WTC11 (cell line): ENCODE data around the gene CEP250. TPM values are rescaled to one million over a fixed set of nuclear protein-coding genes. Genes with fewer than 3 reads are reported as not detected.

Experiments
- ATAC-seq: fragments of 200-7000 bp; cut with Tn5 transposase; 2 replicates; pipeline ENCODE4 v1.10.0; 2021; ENCODE audit warnings: mild to moderate bottlenecking, moderate library complexity
- CTCF ChIA-PET: fragments of 300-600 bp; sonication (Branson Sonifier 250); formaldehyde crosslinking; loops from one replicate; lab custom pipeline; 2021; ENCODE audit warnings: antibody characterized with exemption; lab: Charles Lee
- POLR2A ChIA-PET: fragments of 350-600 bp; sonication (Branson Sonifier 250); formaldehyde crosslinking; loops from one replicate; lab custom pipeline; 2021; ENCODE audit warnings: antibody characterized with exemption; lab: Charles Lee
- DNase-seq: peaks from one replicate; pipeline ENCODE4 v3.0.0; 2021; ENCODE audit warnings: low spot score
- H3K27ac Mint-ChIP-seq: 2 replicates; pipeline ENCODE4 v1.8.0; 2021; ENCODE audit warnings: mixed read lengths
- H3K27me3 Mint-ChIP-seq: 2 replicates; pipeline ENCODE4 v1.8.0; 2021; ENCODE audit warnings: low read depth, mild to moderate bottlenecking, moderate library complexity, mixed read lengths
- H3K36me3 Mint-ChIP-seq: 2 replicates; pipeline ENCODE4 v1.8.0; 2021; ENCODE audit warnings: mixed read lengths
- H3K4me1 Mint-ChIP-seq: 2 replicates; pipeline ENCODE4 v1.8.0; 2022; ENCODE audit warnings: mixed read lengths
- H3K4me3 Mint-ChIP-seq: 2 replicates; pipeline ENCODE4 v1.8.0; 2021; ENCODE audit warnings: mild to moderate bottlenecking, moderate library complexity, mixed read lengths
- H3K9me3 Mint-ChIP-seq: 2 replicates; pipeline ENCODE4 v1.8.0; 2021; ENCODE audit warnings: mixed read lengths
- ATF2 ChIP-seq: sonication (generic); formaldehyde crosslinking; IDR thresholded peaks from 2 replicates; pipeline ENCODE4 v1.8.1; 2022; ENCODE audit warnings: low read depth, missing genetic modification reagents, borderline replicate concordance
- CBFB ChIP-seq: sonication (generic); formaldehyde crosslinking; IDR thresholded peaks from 2 replicates; pipeline ENCODE4 v1.8.1; 2022; ENCODE audit warnings: mild to moderate bottlenecking, low read depth, missing genetic modification reagents
- CTCF ChIP-seq: fragments of 200-600 bp; IDR thresholded peaks from 2 replicates; pipeline ENCODE4 v1.8.0; 2022; ENCODE audit warnings: antibody characterized with exemption
- E2F1 ChIP-seq: sonication (generic); formaldehyde crosslinking; IDR thresholded peaks from 2 replicates; pipeline ENCODE4 v1.8.0; 2022; ENCODE audit warnings: mild to moderate bottlenecking, missing genetic modification reagents
- ELF4 ChIP-seq: sonication (generic); formaldehyde crosslinking; IDR thresholded peaks from 2 replicates; pipeline ENCODE4 v1.8.1; 2022; ENCODE audit warnings: low read depth, mild to moderate bottlenecking, moderate library complexity, missing genetic modification reagents
- IRF2 ChIP-seq: sonication (generic); formaldehyde crosslinking; IDR thresholded peaks from 2 replicates; pipeline ENCODE4 v1.8.0; 2022; ENCODE audit warnings: low read depth, missing genetic modification reagents, borderline replicate concordance
- JAZF1 ChIP-seq: fragments of 250-450 bp; sonication (Bioruptor Pico); IDR thresholded peaks from 2 replicates; pipeline ENCODE4 v1.9.0; 2021; ENCODE audit warnings: moderate library complexity, mild to moderate bottlenecking, inconsistent platforms
- JUN ChIP-seq: sonication (generic); formaldehyde crosslinking; IDR thresholded peaks from 2 replicates; pipeline ENCODE4 v1.8.0; 2023; ENCODE audit warnings: mild to moderate bottlenecking, missing genetic modification reagents
- NR1H2 ChIP-seq: sonication (generic); formaldehyde crosslinking; IDR thresholded peaks from 2 replicates; pipeline ENCODE4 v1.9.0; 2021; ENCODE audit warnings: mild to moderate bottlenecking, moderate library complexity, missing genetic modification reagents
- PREB ChIP-seq: sonication (generic); formaldehyde crosslinking; IDR thresholded peaks from 2 replicates; pipeline ENCODE4 v1.8.1; 2022; ENCODE audit warnings: mild to moderate bottlenecking, missing genetic modification reagents, moderate library complexity, borderline replicate concordance
- RELA ChIP-seq: sonication (generic); formaldehyde crosslinking; IDR thresholded peaks from 2 replicates; pipeline ENCODE4 v1.8.1; 2022; ENCODE audit warnings: missing genetic modification reagents, mild to moderate bottlenecking, borderline replicate concordance
- RORB ChIP-seq: fragments of 250-450 bp; sonication (Bioruptor Pico); IDR thresholded peaks from 2 replicates; pipeline ENCODE4 v1.9.0; 2021; ENCODE audit warnings: mild to moderate bottlenecking
- SMAD3 ChIP-seq: sonication (generic); formaldehyde crosslinking; IDR thresholded peaks from 2 replicates; pipeline ENCODE4 v1.8.0; 2022; ENCODE audit warnings: missing genetic modification reagents, mild to moderate bottlenecking, borderline replicate concordance
- TCF7 ChIP-seq: sonication (generic); formaldehyde crosslinking; IDR thresholded peaks from 2 replicates; pipeline ENCODE4 v1.8.0; 2022; ENCODE audit warnings: mild to moderate bottlenecking, low read depth, missing genetic modification reagents, moderate library complexity
- ZNF423 ChIP-seq: fragments of 250-450 bp; sonication (Bioruptor Pico); IDR thresholded peaks from 2 replicates; pipeline ENCODE4 v2.1.2; 2022; ENCODE audit warnings: mild to moderate bottlenecking, moderate library complexity
- ZNF425 ChIP-seq: fragments of 250-450 bp; sonication (Bioruptor Pico); conservative IDR thresholded peaks from 2 replicates; pipeline ENCODE4 v1.9.0; 2021; ENCODE audit warnings: mild to moderate bottlenecking
- ZNF532 ChIP-seq: fragments of 250-450 bp; sonication (Bioruptor Pico); IDR thresholded peaks from 2 replicates; pipeline ENCODE4 v1.9.0; 2021; ENCODE audit warnings: mild to moderate bottlenecking, borderline replicate concordance
- total RNA-seq: library from RNA; stranded (reverse); gene quantifications from 3 replicates; pipeline ENCODE4 v1.2.3, GENCODE V29; 2021

The CEP250 gene
- total RNA-seq, 1 experiment from 2014 or later, result 63.1 TPM

GRCh38 chr20:35474303-35474871 is 19.0 kb downstream of the CEP250 start:
- POLR2A ChIA-PET, result no interaction called here
- Mint-ChIP-seq H3K27me3 (no peaks in the 10 kb centered on the region), H3K36me3 (peaks cover 40% of the 10 kb centered on the region), H3K4me3 (no peak overlapping the region), H3K27ac (no peak overlapping the region), H3K9me3 (no peaks in the 10 kb centered on the region), H3K4me1 (no peaks in the 10 kb centered on the region)
- CTCF ChIA-PET, result interaction anchor here (1.9 kb wide), 1 partner anchor 11 kb away, joined by 7 read pairs; no protein-coding TSS in a partner anchor
- ATAC-seq (no peak), DNase-seq (no peak)
- no peak for TF ChIP-seq JAZF1 (CRISPR knock-in tag)
- TF ChIP-seq CBFB (CRISPR knock-in tag), result no peak
- TF ChIP-seq RELA (CRISPR knock-in tag), result no peak
- TF ChIP-seq ELF4 (CRISPR knock-in tag), result no peak

GRCh38 chr20:35476288-35476687 is 20.9 kb downstream of the CEP250 start:
- Mint-ChIP-seq H3K36me3 (peaks cover 37% of the 10 kb centered on the region), H3K4me3 (no peak overlapping the region), H3K27ac (no peak overlapping the region), H3K9me3 (no peaks in the 10 kb centered on the region), H3K27me3 (no peaks in the 10 kb centered on the region), H3K4me1 (no peaks in the 10 kb centered on the region)
- POLR2A ChIA-PET, result interaction anchor here (0.5 kb wide), 1 partner anchor 116 kb away, joined by 4 read pairs; no protein-coding TSS in a partner anchor
- no peak for DNase-seq
- CTCF ChIA-PET, result no interaction called here
- TF ChIP-seq ATF2 (no peak), RORB (CRISPR knock-in tag) (no peak), SMAD3 (CRISPR knock-in tag) (no peak), TCF7 (CRISPR knock-in tag) (no peak), ZNF425 (no peak), ELF4 (CRISPR knock-in tag) (no peak), JUN (CRISPR knock-in tag) (no peak), ZNF532 (CRISPR knock-in tag) (no peak), NR1H2 (CRISPR knock-in tag) (no peak), ZNF423 (CRISPR knock-in tag) (no peak), E2F1 (CRISPR knock-in tag) (no peak), PREB (no peak), IRF2 (no peak), CTCF (no peak)
- no peak for ATAC-seq
